NCI-H2029 (cell line): Measurements from ENCODE around the gene GNG14.
A peak's percentile ranks its signal among the peaks of the same experiment; 100 is the strongest.
"Not testable (repeated sequence)": the region's sequence is repeated elsewhere in the genome, so short reads cannot be mapped to it uniquely, and the experiment has no call there.

Experiments used
- DNase-seq: peaks from one replicate; lab custom pipeline; 2025; lab: John Stamatoyannopoulos, UW

The GNG14 gene

DNA sequence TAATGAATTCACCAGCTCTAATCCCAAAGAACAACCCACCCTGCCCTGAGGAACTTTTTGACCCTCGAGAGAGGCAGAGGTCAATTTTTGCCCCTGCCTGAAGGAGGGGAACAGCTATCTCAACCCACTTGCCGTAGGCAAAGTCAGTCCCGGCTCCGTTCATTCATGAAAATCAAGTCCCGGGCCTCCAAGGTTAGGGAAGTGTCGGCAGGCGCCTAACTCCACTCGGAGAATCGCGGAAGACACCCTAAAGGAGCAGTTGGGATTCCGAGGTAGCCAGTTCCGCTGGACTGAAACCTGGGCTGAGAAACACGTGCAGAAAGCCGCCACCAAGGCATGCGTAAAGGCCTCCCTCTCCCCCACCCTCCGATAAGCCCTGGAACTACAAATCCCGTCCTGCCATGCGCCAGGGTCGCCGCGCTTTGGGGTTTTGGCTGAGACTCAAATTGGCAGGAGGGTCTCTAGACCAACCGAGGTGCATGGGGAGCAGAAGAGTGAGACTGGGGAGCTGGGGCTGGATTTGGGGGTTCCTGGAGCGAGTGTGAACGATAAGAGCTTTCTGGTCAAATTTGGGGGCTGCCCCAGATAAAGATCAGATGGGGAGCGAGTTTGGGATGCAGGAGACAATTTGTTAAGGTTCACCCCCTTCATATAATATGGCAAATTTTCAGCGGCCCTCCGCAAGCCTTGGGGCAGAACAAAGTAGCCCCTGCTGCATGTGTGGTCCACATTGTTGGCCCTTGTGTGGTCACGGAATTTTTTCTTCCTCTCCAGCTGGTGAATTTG, 36.0 kb downstream of the GNG14 start, which contains the start of gene TNPO2:
TSS of gene TNPO2 (minus strand) at position 292 of the 786 bp plus-strand sequence. CDS start 2,955 bp downstream, outside the sequence.
- peak; percentile 52 for DNase-seq

- not testable (repeated sequence) for DNase-seq
Measured at GRCh38 chr19:12725612-12726011, 37.8 kb downstream of the GNG14 start.

DNA sequence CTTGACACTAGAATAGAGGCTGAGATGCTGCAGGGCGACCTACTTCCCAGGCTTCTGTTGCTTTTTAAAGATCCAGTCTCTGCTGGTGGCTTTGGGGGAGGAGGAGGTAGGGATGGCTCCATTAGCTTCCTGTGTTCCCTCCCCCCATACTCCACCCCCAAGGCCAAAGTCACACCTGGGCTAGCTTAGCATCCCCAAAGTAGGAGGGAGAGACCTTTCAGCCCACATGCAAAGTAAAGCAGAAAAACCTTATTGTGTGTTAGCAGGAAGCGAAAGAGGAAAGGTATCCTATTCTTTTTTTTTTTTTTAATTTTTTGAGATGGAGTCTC, 39.2 kb downstream of the GNG14 start:
- DNase-seq: no peak

GRCh38 chr19:12727745-12728433, 40.1 kb downstream of the GNG14 start:
- DNase-seq: no peak

- DNase-seq: no peak
Measured at GRCh38 chr19:12730064-12730463, 42.3 kb downstream of the GNG14 start.

GRCh38 chr19:12731337-12731736, 43.5 kb downstream of the GNG14 start:
- no peak for DNase-seq

DNA sequence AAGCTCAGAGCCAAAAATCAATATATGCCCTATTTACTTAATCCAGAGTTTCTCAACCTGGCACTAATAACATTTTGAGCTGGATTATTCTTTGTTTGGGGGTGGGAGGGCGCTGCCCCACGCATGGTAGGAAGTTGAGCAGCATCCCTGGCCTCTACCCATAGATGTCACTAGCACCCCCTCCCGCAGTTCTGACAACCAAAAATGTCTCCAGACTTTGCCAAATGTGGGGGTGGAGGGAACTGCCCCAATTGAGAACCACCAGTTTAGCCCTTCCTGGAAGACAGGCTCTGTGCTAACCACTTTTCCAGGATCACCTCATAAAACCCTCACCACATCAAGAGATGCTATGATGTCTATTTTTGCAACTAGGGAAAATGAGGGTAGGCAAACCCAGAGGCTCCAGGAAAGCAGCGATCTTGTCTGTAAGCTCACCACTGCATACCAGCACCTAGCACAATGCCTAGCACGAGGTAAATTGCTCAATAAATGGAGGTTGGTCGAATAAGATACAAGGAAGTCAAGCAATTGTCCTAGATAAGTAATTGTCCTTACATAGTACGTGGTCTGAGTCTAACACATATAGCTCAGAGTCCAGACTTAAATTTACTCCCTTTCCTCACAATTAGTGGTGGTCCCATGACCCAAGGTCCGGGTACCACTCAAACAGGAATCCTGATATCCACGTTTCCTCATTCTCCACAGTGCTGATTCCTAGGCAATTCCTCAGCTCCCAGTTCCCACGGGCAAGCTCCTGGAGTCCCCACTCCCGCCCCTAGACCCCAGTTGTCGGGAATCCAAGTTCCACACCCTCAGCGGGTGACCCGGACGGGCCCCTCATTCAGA, 45.8 kb downstream of the GNG14 start:
- DNase-seq: peak; percentile 12

DNA sequence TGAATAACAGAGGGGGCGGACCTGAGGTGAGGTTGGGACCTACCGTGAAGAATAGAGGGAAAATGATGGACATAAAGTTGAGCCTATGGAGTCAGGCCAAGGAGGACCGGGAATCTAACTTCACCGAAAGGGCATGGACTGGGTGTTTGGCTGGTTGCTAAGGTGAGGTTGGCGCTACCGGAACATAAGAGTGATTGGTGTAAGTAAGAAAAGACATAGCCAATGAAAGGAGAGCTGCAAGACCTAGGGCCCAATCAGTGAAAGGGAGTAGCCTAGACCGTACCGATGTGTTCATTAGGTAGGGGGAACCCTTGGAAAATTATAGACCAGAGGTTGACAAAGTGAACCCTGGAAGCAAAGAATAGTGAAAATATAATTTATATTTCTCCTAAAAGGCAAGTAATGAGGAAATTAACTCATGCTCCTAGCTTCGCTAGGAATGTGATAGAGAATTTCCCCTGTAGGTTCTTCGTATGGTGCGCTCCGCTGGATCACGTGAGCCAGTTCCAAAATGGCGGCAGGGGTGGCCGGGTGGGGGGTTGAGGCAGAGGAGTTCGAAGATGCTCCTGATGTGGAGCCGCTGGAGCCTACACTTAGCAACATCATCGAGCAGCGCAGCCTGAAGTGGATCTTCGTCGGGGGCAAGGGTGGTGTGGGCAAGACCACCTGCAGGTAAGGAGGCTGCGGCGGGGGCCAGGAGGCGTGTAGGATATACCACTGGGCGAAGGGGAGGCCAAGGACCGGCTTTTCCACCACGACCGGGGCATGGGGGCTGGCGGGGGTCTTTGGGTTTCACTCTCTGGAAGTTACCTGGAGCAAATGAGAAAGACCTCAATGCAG, 49.4 kb downstream of the GNG14 start, which contains the start of gene GET3:
TSS of gene GET3 (plus strand) at position 503 of the 840 bp plus-strand sequence. CDS start at position 512, 9 bp downstream.
- DNase-seq: peak; percentile 100

GRCh38 chr19:12737835-12738351, 50.1 kb downstream of the GNG14 start:
- DNase-seq: no peak
